ENCODE measurements around the gene CACNB1. TPM values are rescaled to one million over a fixed set of nuclear protein-coding genes. Genes with fewer than 3 reads are reported as not detected.

Gene CACNB1
- total RNA-seq, 1 experiment from 2014 or later, result 44.1 TPM

- CTCF ChIA-PET, result interaction anchor here (0.6 to 7.2 kb wide), 16 partner anchors 9 to 295 kb away, joined by 3 to 148 read pairs (median 4); partner anchors contain the start of genes PLXDC1 and RPL19
- H3K36me3 Mint-ChIP-seq (ENCODE audit: insufficient read depth, unreplicated experiment), result peaks cover 6% of the 10 kb centered on the region
- BruUV-seq (replicated peaks), result no TSS peak
- TF ChIP-seq CTCF (IDR thresholded peaks at IDR 0.05; ENCODE audit: unreplicated experiment), result no peak
- no peak for DNase-seq
- peaks cover 61% of the 10 kb centered on the region for H3K27me3 Mint-ChIP-seq (ENCODE audit: unreplicated experiment)
- H3K9me3 Mint-ChIP-seq (ENCODE audit: low read depth, unreplicated experiment), result no peaks in the 10 kb centered on the region
- peaks cover 12% of the 10 kb centered on the region for H3K4me1 Mint-ChIP-seq (ENCODE audit: low read depth, unreplicated experiment)
- intact Hi-C loops (cut with micrococcal nuclease; ENCODE audit: unreplicated experiment), result no loop called here
- no peak overlapping the region for H3K4me3 Mint-ChIP-seq (ENCODE audit: low read depth, unreplicated experiment)
- H3K27ac Mint-ChIP-seq (ENCODE audit: unreplicated experiment), result no peak overlapping the region
Observed at GRCh38 chr17:39166437-39167335, 30.8 kb downstream of the CACNB1 start.

- TF ChIP-seq CTCF (IDR thresholded peaks at IDR 0.05; ENCODE audit: unreplicated experiment), result no peak
- H3K36me3 Mint-ChIP-seq (ENCODE audit: insufficient read depth, unreplicated experiment), result peaks cover 6% of the 10 kb centered on the region
- H3K4me3 Mint-ChIP-seq (ENCODE audit: low read depth, unreplicated experiment), result no peak within 1 kb of the TSS
- no TSS peak for BruUV-seq (replicated peaks)
- H3K9me3 Mint-ChIP-seq (ENCODE audit: low read depth, unreplicated experiment), result no peaks in the 10 kb centered on the region
- H3K27me3 Mint-ChIP-seq (ENCODE audit: unreplicated experiment), result peaks cover 68% of the 10 kb centered on the region
- DNase-seq, result no peak
- no peak within 1 kb of the TSS for H3K27ac Mint-ChIP-seq (ENCODE audit: unreplicated experiment)
- intact Hi-C loops (cut with micrococcal nuclease; ENCODE audit: unreplicated experiment), result no loop called here
- H3K4me1 Mint-ChIP-seq (ENCODE audit: low read depth, unreplicated experiment), result peaks cover 12% of the 10 kb centered on the region
- CTCF ChIA-PET, result interaction anchor here (0.6 to 7.2 kb wide), 16 partner anchors 8 to 295 kb away, joined by 3 to 148 read pairs (median 8); partner anchors contain the start of genes PLXDC1 and RPL19
Observed at GRCh38 chr17:39165841-39166349, 31.6 kb downstream of the CACNB1 start, which contains the start of gene ARL5C. ARL5C (minus strand) TSS chr17:39166161; CDS start chr17:39165760, 401 bp downstream.

GRCh38 chr17:39165178-39165840, 32.2 kb downstream of the CACNB1 start:
- H3K9me3 Mint-ChIP-seq (ENCODE audit: low read depth, unreplicated experiment), result no peaks in the 10 kb centered on the region
- no peak for TF ChIP-seq CTCF (IDR thresholded peaks at IDR 0.05; ENCODE audit: unreplicated experiment)
- no peak overlapping the region for H3K4me3 Mint-ChIP-seq (ENCODE audit: low read depth, unreplicated experiment)
- H3K4me1 Mint-ChIP-seq (ENCODE audit: low read depth, unreplicated experiment), result peaks cover 12% of the 10 kb centered on the region
- intact Hi-C loops (cut with micrococcal nuclease; ENCODE audit: unreplicated experiment), result no loop called here
- H3K27ac Mint-ChIP-seq (ENCODE audit: unreplicated experiment), result no peak overlapping the region
- CTCF ChIA-PET, result interaction anchor here (0.5 to 7.2 kb wide), 71 partner anchors 9 to 935 kb away, joined by 3 to 148 read pairs (median 4); partner anchors contain the start of genes CACNB1, LASP1, NR1D1 and PIP4K2B
- H3K27me3 Mint-ChIP-seq (ENCODE audit: unreplicated experiment), result peaks cover 74% of the 10 kb centered on the region
- DNase-seq, result no peak
- H3K36me3 Mint-ChIP-seq (ENCODE audit: insufficient read depth, unreplicated experiment), result peaks cover 6% of the 10 kb centered on the region
- no TSS peak for BruUV-seq (replicated peaks)

GRCh38 chr17:39164675-39165143, 32.8 kb downstream of the CACNB1 start:
- DNase-seq, result peak; percentile 99
- Mint-ChIP-seq H3K9me3 (ENCODE audit: low read depth, unreplicated experiment) (no peaks in the 10 kb centered on the region), H3K27me3 (ENCODE audit: unreplicated experiment) (peaks cover 80% of the 10 kb centered on the region), H3K36me3 (ENCODE audit: insufficient read depth, unreplicated experiment) (peaks cover 6% of the 10 kb centered on the region), H3K27ac (ENCODE audit: unreplicated experiment) (no peak overlapping the region), H3K4me3 (ENCODE audit: low read depth, unreplicated experiment) (peak overlapping the region; percentile 6), H3K4me1 (ENCODE audit: low read depth, unreplicated experiment) (peaks cover 12% of the 10 kb centered on the region)
- peak; percentile 100 for TF ChIP-seq CTCF (IDR thresholded peaks at IDR 0.05; ENCODE audit: unreplicated experiment)
- intact Hi-C loops (cut with micrococcal nuclease; ENCODE audit: unreplicated experiment), result loop anchor here (1.0 kb wide), 1 partner anchor 14 kb away; no protein-coding TSS in a partner anchor
- no TSS peak for BruUV-seq (replicated peaks)
- CTCF ChIA-PET, result interaction anchor here (0.5 to 7.2 kb wide), 72 partner anchors 9 to 936 kb away, joined by 3 to 148 read pairs (median 4); partner anchors contain the start of genes CACNB1, LASP1, MED1 and NR1D1

All from Calu3 (cell line).